Parathyroid adenoma (tissue), 2 donors: ENCODE results near the gene RBMS1.

Experiments used
- H2AFZ ChIP-seq: fragments of 300-600 bp; sonication (generic); one replicate; pipeline ENCODE4 v1.7.0; 2017; ENCODE audit warnings: antibody characterized with exemption, mild to moderate bottlenecking
- H3K27ac ChIP-seq: fragments of 300-600 bp; sonication (generic); one replicate; pipeline ENCODE4 v1.7.0; 2017
- H3K27me3 ChIP-seq: fragments of 300-600 bp; sonication (generic); one replicate; pipeline ENCODE4 v1.7.0; 2017; ENCODE audit warnings: low read length; ENCODE audit not compliant: control insufficient read depth, insufficient read depth
- H3K36me3 ChIP-seq: fragments of 300-600 bp; sonication (generic); one replicate; pipeline ENCODE4 v1.7.0; 2017; ENCODE audit warnings: low read length; ENCODE audit not compliant: control insufficient read depth, insufficient read depth
- H3K4me1 ChIP-seq: fragments of 300-600 bp; sonication (generic); one replicate; pipeline ENCODE4 v1.7.0; 2017; ENCODE audit warnings: control low read depth
- H3K4me2 ChIP-seq: fragments of 300-600 bp; sonication (generic); one replicate; pipeline ENCODE4 v1.7.0; 2017; ENCODE audit warnings: low read length
- H3K4me3 ChIP-seq: fragments of 300-600 bp; sonication (generic); one replicate; pipeline ENCODE4 v1.7.0; 2017; ENCODE audit warnings: low read depth, low read length
- H3K79me2 ChIP-seq: fragments of 300-600 bp; sonication (generic); one replicate; pipeline ENCODE4 v1.7.0; 2017; ENCODE audit warnings: control low read depth
- H3K9ac ChIP-seq: fragments of 300-600 bp; sonication (generic); one replicate; pipeline ENCODE4 v1.7.0; 2017; ENCODE audit warnings: mild to moderate bottlenecking
- H3K9me3 ChIP-seq: fragments of 300-600 bp; sonication (generic); one replicate; pipeline ENCODE4 v1.7.0; 2017; ENCODE audit warnings: low read length; ENCODE audit not compliant: control insufficient read depth
- TF ChIP-seq, protein P1 (sequence below): fragments of 300-600 bp; sonication (generic); IDR thresholded peaks from one replicate; pipeline ENCODE4 v1.7.0; 2017; ENCODE audit warnings: antibody characterized with exemption, mild to moderate bottlenecking
- donor health status: primary hyperparathyroidism.

RBMS1 gene, protein sequence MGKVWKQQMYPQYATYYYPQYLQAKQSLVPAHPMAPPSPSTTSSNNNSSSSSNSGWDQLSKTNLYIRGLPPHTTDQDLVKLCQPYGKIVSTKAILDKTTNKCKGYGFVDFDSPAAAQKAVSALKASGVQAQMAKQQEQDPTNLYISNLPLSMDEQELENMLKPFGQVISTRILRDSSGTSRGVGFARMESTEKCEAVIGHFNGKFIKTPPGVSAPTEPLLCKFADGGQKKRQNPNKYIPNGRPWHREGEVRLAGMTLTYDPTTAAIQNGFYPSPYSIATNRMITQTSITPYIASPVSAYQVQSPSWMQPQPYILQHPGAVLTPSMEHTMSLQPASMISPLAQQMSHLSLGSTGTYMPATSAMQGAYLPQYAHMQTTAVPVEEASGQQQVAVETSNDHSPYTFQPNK

DNA sequence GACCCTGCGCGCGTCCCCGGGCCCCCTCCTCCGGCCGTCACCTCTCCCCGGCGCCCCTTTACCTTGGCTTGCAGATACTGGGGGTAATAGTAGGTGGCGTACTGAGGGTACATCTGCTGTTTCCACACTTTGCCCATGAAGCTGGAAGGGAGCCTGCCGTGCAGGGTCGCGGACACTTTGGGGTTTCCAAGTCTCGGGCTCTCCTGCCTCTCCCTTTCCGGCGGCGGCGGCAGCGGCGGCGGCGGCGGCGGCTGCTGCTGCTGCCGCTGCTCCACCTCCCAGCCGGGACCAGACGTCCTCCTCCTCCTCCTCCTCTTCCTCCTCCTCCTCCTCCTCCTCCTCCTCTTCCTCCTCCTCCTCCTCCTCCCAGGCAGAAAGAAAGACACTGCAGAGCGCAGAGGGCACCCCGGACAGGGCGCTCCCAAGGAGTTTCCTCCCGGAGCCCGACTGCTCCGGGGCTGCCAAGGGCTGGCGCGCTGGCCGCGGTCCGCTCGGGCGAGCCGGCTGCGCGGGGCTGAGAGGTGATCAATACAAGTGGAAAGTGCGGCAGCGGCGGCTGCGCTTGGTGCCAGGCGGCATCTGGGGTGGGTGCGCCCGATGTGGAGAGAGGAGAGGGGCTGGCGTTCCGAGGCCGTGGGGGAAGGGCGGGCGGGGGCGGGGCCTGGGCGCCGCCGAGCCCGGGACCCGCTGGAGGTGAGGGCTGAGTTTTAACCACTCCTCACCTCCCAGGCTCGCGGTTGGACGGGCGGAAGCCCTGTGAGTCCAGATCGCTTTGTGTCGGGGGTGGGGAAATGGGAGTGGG lies at the start of gene RBMS1:
TSS of gene RBMS1 (minus strand) at position 581 of the 802 bp plus-strand sequence. CDS start at position 137, 444 bp downstream.
- Histone ChIP-seq H3K36me3 (no peaks in the 10 kb centered on the region), H3K4me1 (peaks cover 11% of the 10 kb centered on the region), H3K27me3 (no peaks in the 10 kb centered on the region), H3K4me2 (peak within 1 kb of the TSS; percentile 91), H2AFZ (peak within 1 kb of the TSS; percentile 78), H3K4me3 (peak within 1 kb of the TSS; percentile 98), H3K79me2 (peaks cover 6% of the 10 kb centered on the region), H3K9ac (peak within 1 kb of the TSS; percentile 74), H3K9me3 (no peaks in the 10 kb centered on the region), H3K27ac (peak within 1 kb of the TSS; percentile 95)
- TF ChIP-seq, protein P1, sequence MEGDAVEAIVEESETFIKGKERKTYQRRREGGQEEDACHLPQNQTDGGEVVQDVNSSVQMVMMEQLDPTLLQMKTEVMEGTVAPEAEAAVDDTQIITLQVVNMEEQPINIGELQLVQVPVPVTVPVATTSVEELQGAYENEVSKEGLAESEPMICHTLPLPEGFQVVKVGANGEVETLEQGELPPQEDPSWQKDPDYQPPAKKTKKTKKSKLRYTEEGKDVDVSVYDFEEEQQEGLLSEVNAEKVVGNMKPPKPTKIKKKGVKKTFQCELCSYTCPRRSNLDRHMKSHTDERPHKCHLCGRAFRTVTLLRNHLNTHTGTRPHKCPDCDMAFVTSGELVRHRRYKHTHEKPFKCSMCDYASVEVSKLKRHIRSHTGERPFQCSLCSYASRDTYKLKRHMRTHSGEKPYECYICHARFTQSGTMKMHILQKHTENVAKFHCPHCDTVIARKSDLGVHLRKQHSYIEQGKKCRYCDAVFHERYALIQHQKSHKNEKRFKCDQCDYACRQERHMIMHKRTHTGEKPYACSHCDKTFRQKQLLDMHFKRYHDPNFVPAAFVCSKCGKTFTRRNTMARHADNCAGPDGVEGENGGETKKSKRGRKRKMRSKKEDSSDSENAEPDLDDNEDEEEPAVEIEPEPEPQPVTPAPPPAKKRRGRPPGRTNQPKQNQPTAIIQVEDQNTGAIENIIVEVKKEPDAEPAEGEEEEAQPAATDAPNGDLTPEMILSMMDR = no peak

DNA sequence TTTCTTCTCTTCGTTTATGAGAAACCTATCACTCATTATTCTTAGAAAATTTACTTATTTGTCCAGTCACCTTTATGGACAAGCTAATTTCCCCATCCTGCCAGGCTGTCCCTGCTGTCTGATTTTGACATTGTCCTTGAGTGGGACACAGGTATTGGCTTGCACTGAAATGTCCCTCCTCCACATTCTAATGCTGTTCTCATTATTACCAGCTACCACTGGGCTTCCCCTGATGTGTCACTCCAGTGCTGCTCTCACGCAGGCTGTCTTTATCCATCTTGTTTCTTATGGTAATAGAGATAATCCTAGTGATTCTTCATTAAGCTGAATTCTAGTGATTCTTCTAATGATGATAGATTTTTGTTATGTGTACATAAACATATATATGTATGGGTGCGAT lies 48.1 kb upstream of the RBMS1 start:
- peak overlapping the region; percentile 40 for H2AFZ ChIP-seq
- no peak overlapping the region for H3K9ac ChIP-seq
- H3K4me2 ChIP-seq = no peak overlapping the region
- H3K27me3 ChIP-seq = no peaks in the 10 kb centered on the region
- H3K36me3 ChIP-seq = no peaks in the 10 kb centered on the region
- no peak overlapping the region for H3K27ac ChIP-seq
- no peaks in the 10 kb centered on the region for H3K79me2 ChIP-seq
- TF ChIP-seq, protein P1 = no peak
- no peaks in the 10 kb centered on the region for H3K4me1 ChIP-seq
- H3K9me3 ChIP-seq = no peaks in the 10 kb centered on the region
- no peak overlapping the region for H3K4me3 ChIP-seq

DNA sequence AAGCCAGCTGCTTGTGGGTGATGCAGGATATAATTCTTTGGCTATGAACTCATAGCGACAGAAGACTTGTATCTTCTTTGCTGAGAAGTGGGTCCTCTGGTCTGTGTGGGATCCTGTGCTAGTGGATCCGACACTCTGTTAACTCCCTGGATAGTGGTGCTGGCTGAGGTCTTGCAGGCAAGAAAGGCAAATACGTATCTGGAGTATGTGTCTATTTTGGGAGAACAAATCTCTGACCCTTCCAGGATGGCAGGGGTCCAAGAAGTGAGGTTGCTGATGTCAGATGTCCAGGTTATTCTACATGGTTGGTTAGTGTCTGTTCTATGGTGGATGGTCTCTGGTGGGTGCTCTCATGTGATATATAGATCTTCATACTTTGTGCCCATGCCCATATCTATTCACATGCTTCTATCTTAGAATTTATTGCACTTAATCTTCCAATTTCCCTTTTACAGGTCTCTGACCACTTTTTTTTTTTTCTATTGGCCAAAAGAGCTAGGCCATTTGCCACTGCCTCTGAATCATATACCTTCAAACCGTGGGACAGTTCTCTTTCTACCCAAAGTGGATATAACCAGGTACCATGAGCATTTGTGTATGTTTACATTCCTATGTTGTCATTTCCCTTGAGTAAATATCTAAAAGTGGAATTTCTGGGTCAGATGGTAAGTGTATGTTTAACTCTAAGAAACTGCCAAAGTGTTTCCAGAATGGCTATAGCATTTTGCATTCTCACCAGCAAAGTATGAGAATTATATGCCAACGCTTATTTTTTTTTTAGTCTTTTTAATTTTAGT lies 45.1 kb upstream of the RBMS1 start:
- peaks cover 5% of the 10 kb centered on the region for H3K4me1 ChIP-seq
- no peak overlapping the region for H3K9ac ChIP-seq
- H3K27ac ChIP-seq = no peak overlapping the region
- H3K27me3 ChIP-seq = no peaks in the 10 kb centered on the region
- H3K4me2 ChIP-seq = no peak overlapping the region
- TF ChIP-seq, protein P1 = no peak
- H3K79me2 ChIP-seq = no peaks in the 10 kb centered on the region
- no peaks in the 10 kb centered on the region for H3K9me3 ChIP-seq
- H3K4me3 ChIP-seq = no peak overlapping the region
- no peak overlapping the region for H2AFZ ChIP-seq
- H3K36me3 ChIP-seq = no peaks in the 10 kb centered on the region

GRCh38 chr2:160538115-160538514 lies 44.5 kb upstream of the RBMS1 start:
- no peaks in the 10 kb centered on the region for H3K36me3 ChIP-seq
- no peak overlapping the region for H2AFZ ChIP-seq
- no peak overlapping the region for H3K9ac ChIP-seq
- no peak overlapping the region for H3K4me3 ChIP-seq
- no peaks in the 10 kb centered on the region for H3K9me3 ChIP-seq
- H3K4me1 ChIP-seq = peaks cover 11% of the 10 kb centered on the region
- TF ChIP-seq, protein P1 = no peak
- no peak overlapping the region for H3K4me2 ChIP-seq
- H3K27me3 ChIP-seq = no peaks in the 10 kb centered on the region
- H3K79me2 ChIP-seq = no peaks in the 10 kb centered on the region
- no peak overlapping the region for H3K27ac ChIP-seq
